GM10847 (cell line): ENCODE results near the gene STARD7.

Experiments
- POLR2A ChIP-seq: IDR thresholded peaks from 2 replicates; pipeline ENCODE4 v1.6.1; 2011; ENCODE audit not compliant: insufficient read length; ENCODE audit errors: extremely low read depth

Gene STARD7

GRCh38 chr2:96240341-96241038 is 31.9 kb upstream of the STARD7 start:
- no peak for TF ChIP-seq POLR2A

DNA sequence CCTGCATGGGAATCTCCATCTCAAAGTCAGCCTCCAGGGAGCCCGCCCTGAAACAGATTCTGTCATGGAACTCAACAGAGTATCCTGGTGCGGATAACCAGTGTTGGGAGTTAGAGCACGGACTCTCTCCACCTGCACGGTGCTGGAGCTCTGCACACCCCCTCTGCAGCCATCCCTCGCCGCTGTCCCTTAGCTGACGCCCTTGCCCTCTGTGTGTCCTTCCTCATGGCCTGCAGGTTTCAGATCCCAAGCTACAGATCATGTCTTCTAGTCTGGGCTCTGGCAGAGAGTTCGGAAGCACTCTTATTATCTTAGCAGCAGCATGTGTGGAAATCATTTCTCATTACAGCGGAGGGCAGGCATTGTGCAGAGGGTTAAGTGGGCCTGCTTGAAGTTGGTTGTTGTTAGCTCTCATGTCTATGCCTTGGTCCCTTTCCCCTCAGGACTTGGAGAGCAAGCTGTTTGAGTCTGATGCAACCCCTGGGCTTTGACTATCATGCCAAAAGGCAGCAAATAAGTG is 31.2 kb upstream of the STARD7 start:
- TF ChIP-seq POLR2A, result no peak

GRCh38 chr2:96239091-96239490 is 30.5 kb upstream of the STARD7 start:
- TF ChIP-seq POLR2A, result no peak

- no peak for TF ChIP-seq POLR2A
These were observed 29.6 kb upstream of the STARD7 start for GRCh38 chr2:96238266-96238665.

DNA sequence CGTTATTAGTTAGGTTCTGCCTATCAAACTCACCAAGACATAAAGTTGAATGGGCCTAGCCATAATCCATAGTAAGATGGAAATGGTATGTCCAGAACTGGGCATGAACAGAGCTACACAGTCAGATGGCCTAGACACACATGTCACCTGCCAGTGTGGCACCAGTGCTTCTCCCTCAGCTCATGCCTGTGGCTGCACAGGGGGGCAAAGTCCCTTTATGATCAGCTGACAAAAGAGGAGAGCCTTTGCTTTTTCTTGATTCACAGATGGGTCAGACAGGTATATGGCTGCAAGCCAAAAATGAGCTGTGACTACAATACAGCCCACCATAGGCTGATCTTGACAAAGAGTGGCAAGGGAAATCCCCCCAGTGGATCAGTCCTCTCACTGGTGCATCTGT is 28.3 kb upstream of the STARD7 start:
- TF ChIP-seq POLR2A, result no peak

DNA sequence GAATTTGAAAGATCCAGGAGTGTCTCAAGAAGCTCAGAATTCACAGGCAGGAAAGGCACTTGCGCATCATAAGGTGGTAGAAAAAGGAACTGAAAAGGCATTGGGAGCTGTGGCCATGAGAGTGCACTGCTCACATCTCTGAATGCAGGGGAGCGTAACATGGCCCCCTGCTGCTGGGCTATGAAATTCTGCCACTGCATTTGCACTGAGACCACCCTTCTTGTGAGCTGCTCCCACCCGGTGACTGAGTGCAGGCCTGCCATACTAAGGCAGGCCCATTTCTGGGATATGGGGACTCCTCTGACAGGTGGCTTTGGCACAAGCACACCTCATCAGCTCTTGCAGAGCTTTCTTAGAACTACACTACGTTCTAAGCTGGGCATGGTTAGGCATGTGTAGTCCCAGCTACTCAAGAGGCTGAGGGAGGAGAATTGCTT is 25.3 kb upstream of the STARD7 start:
- TF ChIP-seq POLR2A, result no peak

GRCh38 chr2:96233436-96233835 is 24.8 kb upstream of the STARD7 start:
- no peak for TF ChIP-seq POLR2A

- no peak for TF ChIP-seq POLR2A
These were observed 22.7 kb upstream of the STARD7 start for GRCh38 chr2:96231316-96231715.

DNA sequence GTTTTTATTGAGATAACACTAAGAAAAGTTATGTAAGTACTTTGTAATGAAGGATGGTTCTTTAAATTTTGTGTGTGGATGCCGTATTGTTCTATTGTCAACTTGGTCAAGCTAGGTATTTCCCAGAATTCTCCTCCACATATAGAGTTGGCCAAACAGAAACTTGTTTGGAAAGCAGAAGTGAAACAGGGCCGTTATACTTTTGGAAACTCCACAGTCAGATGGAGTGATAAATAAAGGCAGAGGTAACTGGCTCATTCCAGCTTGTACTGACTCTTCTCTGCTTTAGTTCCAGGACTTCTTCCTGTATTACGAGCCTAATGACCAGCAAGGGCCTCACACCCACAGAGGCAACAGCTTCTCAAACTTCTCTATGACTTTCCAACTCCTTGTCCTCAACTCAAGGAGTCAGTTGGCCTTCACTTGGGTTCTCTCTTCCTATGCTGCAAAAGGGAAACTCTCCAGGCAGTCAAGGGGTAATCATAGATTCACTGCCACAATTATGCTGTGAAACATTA is 16.4 kb upstream of the STARD7 start:
- no peak for TF ChIP-seq POLR2A

GRCh38 chr2:96218508-96219131 is 10.0 kb upstream of the STARD7 start:
- no peak for TF ChIP-seq POLR2A

GRCh38 chr2:96214554-96214953 is 5.9 kb upstream of the STARD7 start:
- no peak for TF ChIP-seq POLR2A

DNA sequence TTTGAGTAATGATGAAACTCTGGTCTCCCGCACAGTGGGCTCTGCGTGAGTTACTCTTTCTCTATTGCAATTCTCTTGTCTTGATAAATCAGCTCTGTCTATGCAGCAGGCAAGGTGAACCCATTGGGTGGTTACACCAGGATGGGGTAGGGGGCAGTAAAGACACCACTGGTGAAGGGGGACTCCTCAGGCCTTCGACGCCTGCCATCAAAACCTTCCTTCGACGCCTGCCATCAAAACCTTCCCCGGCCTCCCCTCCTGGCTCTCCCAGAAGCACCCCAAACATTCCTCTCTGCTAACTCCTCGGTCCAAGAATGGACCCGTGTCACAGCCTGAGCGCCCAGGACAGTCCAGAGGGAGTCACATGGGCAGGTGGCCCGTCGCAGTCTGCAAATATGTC is 4.8 kb upstream of the STARD7 start:
- no peak for TF ChIP-seq POLR2A

GRCh38 chr2:96212339-96212738 is 3.7 kb upstream of the STARD7 start:
- TF ChIP-seq POLR2A, result no peak

GRCh38 chr2:96209729-96210085 is 1.1 kb upstream of the STARD7 start:
- no peak for TF ChIP-seq POLR2A

- no peak for TF ChIP-seq POLR2A
These were observed 543 bp upstream of the STARD7 start for GRCh38 chr2:96209011-96209728.

GRCh38 chr2:96207774-96208142 is 869 bp downstream of the STARD7 start:
- no peak for TF ChIP-seq POLR2A

DNA sequence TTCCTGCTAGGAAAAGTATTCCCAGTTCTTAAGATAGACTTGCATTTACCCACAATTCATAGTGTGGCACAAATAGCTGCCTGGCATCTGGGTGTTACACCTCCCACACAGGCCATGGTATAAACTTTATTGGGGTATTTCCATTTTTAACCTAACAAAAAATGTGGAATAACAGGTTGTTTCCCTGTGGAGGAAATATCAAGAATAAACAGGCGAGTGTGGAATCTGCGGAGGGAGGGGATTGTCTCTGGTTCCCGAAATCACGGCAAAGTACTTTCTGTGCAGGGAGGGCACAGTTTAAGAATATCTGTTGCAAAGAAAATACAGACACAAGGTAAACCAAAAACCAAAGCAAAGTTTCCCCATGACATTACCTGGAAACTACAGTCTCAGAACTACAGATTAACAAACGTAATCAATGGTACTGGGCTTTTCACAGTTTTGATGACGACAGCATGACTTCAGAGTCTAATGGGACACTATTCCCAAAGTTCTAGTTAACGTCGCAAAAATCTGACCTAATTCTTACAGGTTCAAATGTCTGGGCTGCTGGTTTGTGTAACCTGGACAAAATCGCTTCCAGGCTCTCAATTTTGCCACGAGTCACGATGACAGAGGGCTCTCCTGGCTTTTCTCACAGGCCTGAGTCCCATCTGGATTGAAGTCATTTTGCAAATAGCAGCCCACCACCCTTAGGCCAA is 1.4 kb downstream of the STARD7 start:
- TF ChIP-seq POLR2A, result no peak
